HG03432 (cell line): ENCODE results near the gene MPIG6B.
"Not testable (repeated sequence)": the region's sequence is repeated elsewhere in the genome, so short reads cannot be mapped to it uniquely, and the experiment has no call there.

ENCODE experiments used
- ATAC-seq: cut with Tn5 transposase; IDR thresholded peaks from one replicate; pipeline ENCODE4 v1.9.1; 2021; ENCODE audit warnings: mild to moderate bottlenecking, moderate library complexity; ENCODE audit not compliant: unreplicated experiment

Gene MPIG6B

GRCh38 chr6:31700740-31701401, 22.3 kb upstream of the MPIG6B start:
- ATAC-seq = no peak

GRCh38 chr6:31701666-31702404, 21.3 kb upstream of the MPIG6B start:
- no peak for ATAC-seq

DNA sequence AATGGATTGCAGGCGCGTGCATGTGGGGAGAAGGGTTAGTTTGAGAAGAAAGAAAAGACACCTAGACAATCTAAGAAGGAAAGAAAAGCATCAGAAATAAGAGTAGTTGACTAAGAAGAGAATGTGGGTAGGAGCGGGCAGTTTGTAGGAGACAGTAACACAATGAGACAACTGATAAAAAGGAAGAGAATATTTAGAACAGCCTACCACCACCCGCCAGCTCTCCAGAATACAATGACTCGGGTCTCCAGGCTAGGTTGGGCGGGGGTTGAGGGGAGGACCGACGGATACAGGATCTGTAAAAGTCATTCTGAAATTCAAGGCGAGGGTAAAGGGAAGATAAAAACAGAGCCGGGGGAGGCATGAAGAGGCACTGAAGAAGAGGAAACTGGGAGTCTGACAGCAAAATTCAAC, 20.8 kb upstream of the MPIG6B start:
- ATAC-seq = peak; percentile 3

GRCh38 chr6:31702819-31703716, 20.1 kb upstream of the MPIG6B start, which contains the start of gene ABHD16A:
ABHD16A (minus strand) TSS chr6:31703324; CDS start chr6:31703281, 43 bp downstream.
- peak; percentile 88 for ATAC-seq

DNA sequence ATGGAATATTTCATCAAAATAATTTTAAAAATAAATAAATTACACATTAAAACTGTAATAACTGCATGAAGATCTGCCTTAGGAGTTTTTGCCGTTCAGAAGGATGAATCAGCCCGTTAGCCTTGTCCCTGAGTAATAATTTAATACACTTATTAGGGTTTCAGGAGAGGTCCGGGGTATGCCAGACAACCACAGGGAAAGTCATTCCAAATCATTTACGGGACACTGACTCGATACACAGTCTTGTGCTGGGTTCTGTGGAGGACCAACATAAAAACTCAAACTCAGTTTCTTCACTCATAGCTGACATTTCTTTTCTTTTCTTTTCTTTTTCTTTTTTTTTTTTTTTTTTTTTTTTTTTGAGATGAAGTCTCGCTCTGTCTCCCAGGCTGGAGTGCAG, 17.2 kb upstream of the MPIG6B start:
- no peak for ATAC-seq

- ATAC-seq = no peak
These were observed 16.6 kb upstream of the MPIG6B start, which contains the start of gene LY6G6F for GRCh38 chr6:31706599-31706998. LY6G6F (plus strand) TSS chr6:31706866; CDS start chr6:31706907, 41 bp downstream.

GRCh38 chr6:31707701-31708100, 15.5 kb upstream of the MPIG6B start:
- no peak for ATAC-seq

DNA sequence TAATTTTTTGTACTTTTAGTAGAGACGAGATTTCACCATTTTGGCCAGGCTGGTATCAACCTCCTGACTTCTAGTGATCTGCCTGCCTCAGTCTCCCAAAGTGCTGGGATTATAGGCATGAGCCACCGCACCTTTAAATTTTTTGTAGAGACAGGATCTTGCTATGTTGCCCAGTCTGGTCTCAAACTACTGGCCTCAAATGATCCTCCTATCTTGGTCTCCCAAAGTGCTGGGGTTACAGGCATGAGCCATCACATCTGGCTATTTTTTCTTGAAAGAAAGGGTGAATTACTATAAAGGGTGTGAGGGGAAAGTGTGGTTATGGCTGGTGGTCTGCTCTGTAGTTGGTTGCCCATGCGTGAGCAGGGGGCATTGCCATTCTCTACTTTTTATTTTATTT, 14.9 kb upstream of the MPIG6B start:
- ATAC-seq = no peak

- ATAC-seq = not testable (repeated sequence)
These were observed 14.0 kb upstream of the MPIG6B start for GRCh38 chr6:31709157-31709556.

GRCh38 chr6:31710523-31711219, 12.5 kb upstream of the MPIG6B start:
- no peak for ATAC-seq

DNA sequence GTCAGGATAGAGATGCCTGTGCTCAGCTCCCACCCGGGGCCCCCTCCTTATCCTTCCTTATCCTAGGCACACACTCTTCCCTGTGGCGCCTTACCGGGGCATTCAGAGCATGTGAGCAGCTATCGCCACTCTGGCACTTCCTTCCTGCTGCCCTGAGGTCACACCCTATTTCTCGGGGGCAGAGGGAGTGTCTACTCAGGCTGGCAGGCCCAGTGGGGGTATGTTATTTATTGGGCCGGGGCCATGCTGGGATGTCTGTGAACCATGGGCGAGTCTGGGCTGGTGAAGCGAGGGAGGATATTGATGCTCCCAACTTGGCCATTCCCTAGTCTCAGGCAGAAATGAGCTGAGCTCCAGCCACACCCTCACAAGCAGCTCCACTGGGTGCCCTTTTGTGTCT, 11.9 kb upstream of the MPIG6B start:
- ATAC-seq = no peak

GRCh38 chr6:31712296-31712695, 10.9 kb upstream of the MPIG6B start:
- no peak for ATAC-seq

- ATAC-seq = no peak
These were observed 9.7 kb upstream of the MPIG6B start for GRCh38 chr6:31713465-31713864.

GRCh38 chr6:31713991-31714684, 9.0 kb upstream of the MPIG6B start:
- ATAC-seq = no peak

DNA sequence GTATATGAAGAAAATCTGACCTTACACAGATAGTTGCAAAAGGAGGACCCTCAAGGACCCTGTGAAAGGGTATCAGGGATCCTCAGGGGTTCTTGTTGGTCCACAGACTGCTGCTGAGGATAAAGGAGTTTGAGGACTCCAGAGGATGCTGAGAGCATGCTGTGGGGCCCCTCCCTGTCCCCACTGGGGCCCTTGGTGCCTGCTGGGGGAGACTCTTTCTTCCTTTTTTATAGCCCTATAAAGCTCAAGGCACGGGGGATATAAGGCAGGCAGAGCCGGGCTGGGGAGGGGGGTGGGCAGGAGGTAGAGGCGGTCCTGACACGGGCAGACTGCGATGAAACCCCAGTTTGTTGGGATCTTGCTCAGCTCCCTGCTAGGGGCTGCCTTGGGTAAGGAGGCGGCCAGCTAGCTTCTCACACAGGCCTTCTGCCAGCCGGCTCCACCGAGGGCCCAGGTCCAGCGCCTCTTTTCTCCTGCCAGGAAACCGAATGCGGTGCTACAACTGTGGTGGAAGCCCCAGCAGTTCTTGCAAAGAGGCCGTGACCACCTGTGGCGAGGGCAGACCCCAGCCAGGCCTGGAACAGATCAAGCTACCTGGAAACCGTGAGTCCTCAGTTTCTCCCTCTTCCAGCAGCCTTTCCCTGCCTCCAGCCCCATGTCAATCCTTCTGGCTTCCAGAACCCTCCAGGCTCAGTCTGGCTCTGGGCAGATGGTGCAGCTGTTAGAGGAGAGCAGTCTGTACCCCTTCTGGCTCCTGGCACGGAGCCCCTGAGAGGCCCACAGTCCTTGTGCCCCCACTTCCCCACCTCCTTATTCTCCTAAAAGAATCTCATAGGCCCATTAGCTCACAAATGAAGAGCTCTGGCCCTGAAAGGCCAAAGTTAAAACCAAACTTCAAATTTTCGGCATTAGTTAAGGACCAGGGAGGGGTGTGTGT, 7.9 kb upstream of the MPIG6B start, which contains the start of gene LY6G6D:
TSS of gene LY6G6D (plus strand) at position 327 of the 937 bp plus-strand sequence. CDS start at position 335, 8 bp downstream.
- ATAC-seq = no peak

- ATAC-seq = no peak
These were observed 5.5 kb upstream of the MPIG6B start for GRCh38 chr6:31717499-31718222.

GRCh38 chr6:31718265-31718664, 4.9 kb upstream of the MPIG6B start:
- ATAC-seq = no peak

DNA sequence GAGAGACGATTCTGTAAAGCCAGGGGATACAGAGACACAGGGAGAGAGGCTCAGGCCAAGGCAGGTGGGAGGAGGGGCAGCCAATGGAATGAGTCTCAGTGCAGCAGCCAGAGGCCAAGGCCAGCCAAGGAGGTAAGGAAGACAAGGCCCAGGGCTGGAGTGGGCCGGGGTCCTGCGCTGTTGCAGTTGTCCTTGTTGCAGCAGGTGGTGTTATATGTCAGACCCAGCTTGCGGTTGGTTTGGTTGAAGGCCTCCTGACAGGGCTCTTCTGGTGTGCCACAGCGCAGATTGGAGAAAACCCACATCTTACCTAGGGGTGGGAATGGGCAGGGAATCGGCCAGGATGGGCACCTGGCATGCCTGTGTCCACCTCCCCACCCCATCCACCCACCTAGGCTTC, 4.2 kb upstream of the MPIG6B start:
- no peak for ATAC-seq
